HEK293T (cell line): ENCODE results near the gene SPA17.

Source experiments
- ARNT ChIP-seq: fragments of 450-650 bp; IDR thresholded peaks from 2 replicates; pipeline ENCODE4 v1.6.1; 2017; ENCODE audit warnings: mild to moderate bottlenecking
- CTBP1 ChIP-seq: fragments of 450-650 bp; IDR thresholded peaks from 2 replicates; pipeline ENCODE4 v1.6.1; 2016; ENCODE audit warnings: borderline replicate concordance
- ELF4 ChIP-seq: fragments of 450-650 bp; IDR thresholded peaks from 2 replicates; pipeline ENCODE4 v1.6.1; 2017; ENCODE audit warnings: antibody characterized with exemption
- FOXA1 ChIP-seq: fragments of 450-650 bp; IDR thresholded peaks from 2 replicates; pipeline ENCODE4 v1.6.1; 2016; ENCODE audit warnings: mild to moderate bottlenecking
- FOXK2 ChIP-seq: fragments of 450-650 bp; IDR thresholded peaks from 2 replicates; pipeline ENCODE4 v1.6.1; 2016; ENCODE audit warnings: mild to moderate bottlenecking
- HDGF ChIP-seq: fragments of 450-650 bp; IDR thresholded peaks from 2 replicates; pipeline ENCODE4 v1.6.1; 2017; ENCODE audit warnings: antibody characterized with exemption, borderline replicate concordance
- PKNOX1 ChIP-seq: fragments of 450-650 bp; IDR thresholded peaks from 2 replicates; pipeline ENCODE4 v1.6.1; 2016
- SUZ12 ChIP-seq: fragments of 450-650 bp; IDR thresholded peaks from 2 replicates; pipeline ENCODE4 v1.6.1; 2016; ENCODE audit warnings: mild to moderate bottlenecking
- TARDBP ChIP-seq: fragments of 450-650 bp; IDR thresholded peaks from 2 replicates; pipeline ENCODE4 v1.6.1; 2016

- TF ChIP-seq TARDBP, result peak; percentile 86
- no peak for TF ChIP-seq FOXA1
- TF ChIP-seq PKNOX1, result no peak
- TF ChIP-seq HDGF, result no peak
- TF ChIP-seq ARNT, result no peak
- no peak for TF ChIP-seq SUZ12
- TF ChIP-seq CTBP1, result no peak
- no peak for TF ChIP-seq FOXK2
- TF ChIP-seq ELF4, result no peak
These were observed 66.7 kb downstream of the SPA17 start for GRCh38 chr11:124740277-124740882.
